22Rv1 (cell line): ENCODE measurements around the gene LTBP1.

ENCODE experiments used
- H3K27ac ChIP-seq: fragments of 450-650 bp; 2 replicates; pipeline ENCODE4 v1.5.1; 2017
- ZFX ChIP-seq: fragments of 450-650 bp; IDR thresholded peaks from 2 replicates; pipeline ENCODE4 v1.6.1; 2017; ENCODE audit warnings: antibody characterized with exemption, borderline replicate concordance
- TF ChIP-seq, protein P1 (sequence below): fragments of 450-650 bp; IDR thresholded peaks from 2 replicates; pipeline ENCODE4 v1.5.1; 2017; ENCODE audit warnings: mild to moderate bottlenecking

Gene LTBP1

DNA sequence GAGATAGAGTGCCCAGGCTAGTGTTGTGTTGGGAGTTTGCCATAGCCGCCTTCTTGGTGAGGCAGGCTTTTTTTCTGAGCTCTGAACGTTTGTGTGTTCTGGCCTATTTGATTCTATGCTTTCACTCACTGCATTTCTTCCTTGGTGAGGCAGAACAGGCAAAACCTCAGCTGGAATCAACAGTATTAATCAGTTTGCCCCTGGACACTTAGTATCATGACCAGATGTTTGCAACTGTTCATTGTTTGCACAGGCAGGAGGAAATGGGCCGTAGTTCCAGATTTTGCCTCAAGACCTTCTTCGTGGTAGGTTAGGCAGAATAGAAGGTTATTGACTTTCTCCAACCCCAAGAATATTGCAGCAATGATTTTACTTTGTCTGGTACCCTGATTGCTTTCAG is 311.6 kb downstream of the LTBP1 start:
- H3K27ac ChIP-seq: no peak overlapping the region

DNA sequence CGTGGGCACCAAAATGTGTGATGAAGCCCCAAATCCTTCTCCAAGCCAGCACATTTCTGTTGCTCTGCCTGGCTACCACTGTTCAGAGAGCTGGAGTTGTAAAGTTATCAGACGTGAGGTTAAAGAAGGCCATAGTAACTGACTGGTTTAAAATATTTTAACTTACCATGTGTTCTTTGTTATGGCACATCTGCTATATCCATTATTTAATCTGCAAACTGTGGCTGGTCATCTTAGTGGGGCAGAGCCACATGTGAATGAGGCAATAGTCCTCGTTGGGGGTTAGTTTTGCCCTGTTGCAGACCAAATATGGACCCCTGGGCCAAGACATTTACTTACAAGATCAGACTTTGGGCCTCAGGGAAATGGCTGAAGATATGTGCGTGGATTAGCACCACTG is 315.3 kb downstream of the LTBP1 start:
- no peak for TF ChIP-seq ZFX
- TF ChIP-seq, protein P1, sequence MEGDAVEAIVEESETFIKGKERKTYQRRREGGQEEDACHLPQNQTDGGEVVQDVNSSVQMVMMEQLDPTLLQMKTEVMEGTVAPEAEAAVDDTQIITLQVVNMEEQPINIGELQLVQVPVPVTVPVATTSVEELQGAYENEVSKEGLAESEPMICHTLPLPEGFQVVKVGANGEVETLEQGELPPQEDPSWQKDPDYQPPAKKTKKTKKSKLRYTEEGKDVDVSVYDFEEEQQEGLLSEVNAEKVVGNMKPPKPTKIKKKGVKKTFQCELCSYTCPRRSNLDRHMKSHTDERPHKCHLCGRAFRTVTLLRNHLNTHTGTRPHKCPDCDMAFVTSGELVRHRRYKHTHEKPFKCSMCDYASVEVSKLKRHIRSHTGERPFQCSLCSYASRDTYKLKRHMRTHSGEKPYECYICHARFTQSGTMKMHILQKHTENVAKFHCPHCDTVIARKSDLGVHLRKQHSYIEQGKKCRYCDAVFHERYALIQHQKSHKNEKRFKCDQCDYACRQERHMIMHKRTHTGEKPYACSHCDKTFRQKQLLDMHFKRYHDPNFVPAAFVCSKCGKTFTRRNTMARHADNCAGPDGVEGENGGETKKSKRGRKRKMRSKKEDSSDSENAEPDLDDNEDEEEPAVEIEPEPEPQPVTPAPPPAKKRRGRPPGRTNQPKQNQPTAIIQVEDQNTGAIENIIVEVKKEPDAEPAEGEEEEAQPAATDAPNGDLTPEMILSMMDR: no peak
- no peak overlapping the region for H3K27ac ChIP-seq

More for the DNA sequence above, 311.6 kb downstream of the LTBP1 start:
- TF ChIP-seq, protein P1: no peak
- TF ChIP-seq ZFX: no peak

DNA sequence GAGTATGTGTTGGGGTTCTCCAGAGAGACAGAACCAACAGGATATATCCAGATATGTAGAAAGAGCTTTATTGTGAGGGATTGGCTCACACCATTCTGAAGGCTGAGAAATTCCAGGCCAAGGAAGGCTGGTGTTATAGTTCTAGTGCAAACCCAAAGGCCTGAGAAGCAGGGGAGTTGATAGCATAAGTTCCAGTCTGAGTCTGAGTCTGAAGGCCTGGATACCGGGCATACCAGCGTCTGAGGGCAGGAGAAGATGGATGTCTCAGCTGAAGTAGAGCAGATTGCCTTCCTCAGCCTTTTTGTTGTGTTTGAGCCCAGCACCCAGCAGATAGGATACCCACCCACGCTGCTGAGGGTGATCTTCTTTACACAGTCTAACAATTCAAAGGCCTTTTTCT is 318.0 kb downstream of the LTBP1 start:
- no peak overlapping the region for H3K27ac ChIP-seq
- no peak for TF ChIP-seq ZFX
- TF ChIP-seq, protein P1: no peak

DNA sequence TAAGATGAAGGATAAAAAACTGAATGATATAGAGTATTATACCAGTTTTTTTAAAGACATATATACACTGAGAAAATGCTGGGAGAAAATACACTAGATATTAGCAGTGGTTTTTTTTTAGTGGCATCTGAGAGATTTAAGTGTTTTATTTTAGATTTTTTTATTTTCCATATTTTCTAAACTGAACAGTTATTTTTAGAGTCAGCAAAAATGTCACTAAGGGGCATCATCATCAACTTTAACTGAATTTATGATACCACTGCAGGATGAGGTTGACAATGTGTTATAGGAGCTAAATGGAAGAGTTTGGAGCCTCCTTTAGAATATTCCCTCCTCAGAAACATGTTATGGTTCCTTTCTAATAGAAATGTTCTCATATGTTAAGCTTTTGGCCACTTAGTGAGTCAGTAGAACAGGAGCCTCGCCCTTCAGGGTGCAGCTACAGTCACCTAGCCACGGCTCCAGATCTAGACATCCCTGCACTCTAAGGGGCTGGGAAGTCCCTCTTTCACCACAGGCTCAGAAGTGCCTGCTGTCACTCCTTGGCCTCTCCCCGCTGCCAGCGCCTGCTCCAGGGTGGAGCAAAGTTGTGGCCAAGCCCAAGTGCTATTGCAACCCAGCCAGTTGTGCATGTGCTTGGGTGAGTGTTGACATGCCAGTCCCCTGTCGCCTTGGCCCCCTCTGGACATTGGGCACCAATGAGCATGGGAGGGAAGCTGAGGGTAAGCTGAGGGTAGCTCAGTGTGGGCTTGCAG is 319.0 kb downstream of the LTBP1 start:
- no peak overlapping the region for H3K27ac ChIP-seq
- TF ChIP-seq, protein P1: no peak
- no peak for TF ChIP-seq ZFX

DNA sequence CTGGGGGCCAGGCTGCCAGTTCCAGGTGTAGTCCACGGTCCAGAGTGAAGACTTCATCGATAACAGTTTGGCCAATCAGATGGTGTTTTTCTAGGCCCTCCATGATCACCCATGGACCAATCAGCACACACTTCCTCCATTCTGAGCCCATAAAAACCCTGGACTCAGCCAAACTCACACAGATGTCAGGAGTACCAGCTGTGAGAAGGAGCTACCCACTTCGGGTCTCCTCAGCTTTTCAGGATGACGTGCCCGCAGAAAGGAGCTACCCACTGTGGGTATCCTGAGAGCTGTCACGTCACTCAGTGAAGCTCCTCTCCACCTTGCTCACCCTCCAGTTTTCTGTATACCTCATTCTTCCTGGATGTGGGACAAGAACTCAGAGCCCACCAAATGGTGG is 319.7 kb downstream of the LTBP1 start:
- no peak for TF ChIP-seq ZFX
- TF ChIP-seq, protein P1: no peak
- no peak overlapping the region for H3K27ac ChIP-seq

DNA sequence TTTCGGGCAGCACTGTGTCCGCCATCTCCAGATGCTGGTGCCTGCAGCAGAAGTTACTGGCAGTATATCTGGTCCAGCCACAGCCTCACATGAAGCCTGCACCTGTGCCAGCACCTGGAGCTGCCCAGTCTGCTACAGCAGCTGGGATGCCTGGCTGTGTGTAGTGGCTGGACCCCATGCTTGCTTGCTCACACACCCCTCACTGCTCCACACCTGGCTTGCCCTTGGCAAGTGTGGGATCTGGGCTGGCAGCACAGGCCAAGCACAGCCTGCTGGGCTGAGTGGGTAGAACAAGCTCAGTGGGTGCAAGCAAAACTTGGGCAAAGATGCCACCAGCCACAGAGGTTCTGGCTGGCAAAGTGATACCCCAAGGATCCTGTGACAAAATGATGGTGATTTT is 320.3 kb downstream of the LTBP1 start:
- H3K27ac ChIP-seq: no peak overlapping the region
- TF ChIP-seq, protein P1: no peak
- TF ChIP-seq ZFX: no peak

DNA sequence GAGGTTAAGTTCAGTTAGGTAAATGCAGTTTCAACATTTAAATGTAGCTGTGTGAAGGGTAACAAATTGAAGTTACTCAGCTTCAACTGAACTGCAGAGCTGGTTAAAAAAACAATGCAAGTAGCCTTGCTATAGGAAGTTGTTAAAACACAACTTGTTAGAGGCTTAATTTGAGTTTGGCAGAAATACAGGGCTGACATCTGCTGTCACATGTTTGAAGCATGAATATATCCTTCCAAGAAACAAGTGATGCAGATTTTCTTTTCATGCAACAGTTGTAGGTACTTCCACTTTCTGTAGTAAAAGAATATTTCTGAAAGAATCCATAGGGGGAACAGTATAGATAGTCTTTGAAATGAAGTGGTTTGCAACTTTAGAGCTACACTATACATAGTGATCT is 321.0 kb downstream of the LTBP1 start:
- no peak for TF ChIP-seq ZFX
- TF ChIP-seq, protein P1: no peak
- no peak overlapping the region for H3K27ac ChIP-seq
